B cell (primary cell): ENCODE data around the gene LIME1.

ENCODE experiments used
- EZH2 ChIP-seq: IDR thresholded peaks from 2 replicates; pipeline ENCODE4 v1.6.1; 2012; ENCODE audit warnings: borderline replicate concordance, low read depth, mild to moderate bottlenecking, moderate library complexity, low read length; ENCODE audit not compliant: insufficient read depth, poor library complexity, severe bottlenecking
- TF ChIP-seq, protein P1 (sequence below): fragments of 200-600 bp; IDR thresholded peaks from one replicate; pipeline ENCODE4 v1.8.0; 2022; ENCODE audit warnings: antibody characterized with exemption, mild to moderate bottlenecking

DNA sequence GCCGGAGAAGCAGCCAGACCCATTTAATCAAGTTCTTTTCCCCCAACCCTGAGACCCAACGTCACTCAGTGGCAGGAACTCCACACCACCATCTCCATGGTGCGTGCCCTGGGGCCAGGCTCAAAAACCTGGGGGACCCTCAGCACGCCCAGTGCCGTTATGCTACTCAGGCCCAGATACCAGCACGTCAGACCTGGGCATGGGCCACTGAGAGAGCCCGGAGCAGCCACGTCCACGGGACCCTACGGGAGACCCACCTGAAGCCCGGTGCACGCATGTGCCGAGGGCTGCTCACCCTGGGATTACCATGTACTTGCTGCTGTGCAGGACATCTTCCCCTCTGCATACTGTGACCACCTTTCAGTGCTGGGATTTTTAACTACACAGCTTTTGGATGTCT lies 16.9 kb downstream of the LIME1 start:
- TF ChIP-seq, protein P1, sequence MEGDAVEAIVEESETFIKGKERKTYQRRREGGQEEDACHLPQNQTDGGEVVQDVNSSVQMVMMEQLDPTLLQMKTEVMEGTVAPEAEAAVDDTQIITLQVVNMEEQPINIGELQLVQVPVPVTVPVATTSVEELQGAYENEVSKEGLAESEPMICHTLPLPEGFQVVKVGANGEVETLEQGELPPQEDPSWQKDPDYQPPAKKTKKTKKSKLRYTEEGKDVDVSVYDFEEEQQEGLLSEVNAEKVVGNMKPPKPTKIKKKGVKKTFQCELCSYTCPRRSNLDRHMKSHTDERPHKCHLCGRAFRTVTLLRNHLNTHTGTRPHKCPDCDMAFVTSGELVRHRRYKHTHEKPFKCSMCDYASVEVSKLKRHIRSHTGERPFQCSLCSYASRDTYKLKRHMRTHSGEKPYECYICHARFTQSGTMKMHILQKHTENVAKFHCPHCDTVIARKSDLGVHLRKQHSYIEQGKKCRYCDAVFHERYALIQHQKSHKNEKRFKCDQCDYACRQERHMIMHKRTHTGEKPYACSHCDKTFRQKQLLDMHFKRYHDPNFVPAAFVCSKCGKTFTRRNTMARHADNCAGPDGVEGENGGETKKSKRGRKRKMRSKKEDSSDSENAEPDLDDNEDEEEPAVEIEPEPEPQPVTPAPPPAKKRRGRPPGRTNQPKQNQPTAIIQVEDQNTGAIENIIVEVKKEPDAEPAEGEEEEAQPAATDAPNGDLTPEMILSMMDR, result no peak
- TF ChIP-seq EZH2, result no peak
